NCI-H1436 treated with DMSO at 0.1 percent for 48 hours (cell line): ENCODE data around the gene ATP8B3.
"Not testable (repeated sequence)": the region's sequence is repeated elsewhere in the genome, so short reads cannot be mapped to it uniquely, and the experiment has no call there.

Experiments used
- DNase-seq: peaks from one replicate; lab custom pipeline; 2025; lab: John Stamatoyannopoulos, UW

ATP8B3 gene

GRCh38 chr19:1815605-1816529 is 3.8 kb upstream of the ATP8B3 start:
- no peak for DNase-seq

GRCh38 chr19:1814833-1815604 is 2.9 kb upstream of the ATP8B3 start:
- no peak for DNase-seq

GRCh38 chr19:1814391-1814790 is 2.3 kb upstream of the ATP8B3 start:
- no peak for DNase-seq

DNA sequence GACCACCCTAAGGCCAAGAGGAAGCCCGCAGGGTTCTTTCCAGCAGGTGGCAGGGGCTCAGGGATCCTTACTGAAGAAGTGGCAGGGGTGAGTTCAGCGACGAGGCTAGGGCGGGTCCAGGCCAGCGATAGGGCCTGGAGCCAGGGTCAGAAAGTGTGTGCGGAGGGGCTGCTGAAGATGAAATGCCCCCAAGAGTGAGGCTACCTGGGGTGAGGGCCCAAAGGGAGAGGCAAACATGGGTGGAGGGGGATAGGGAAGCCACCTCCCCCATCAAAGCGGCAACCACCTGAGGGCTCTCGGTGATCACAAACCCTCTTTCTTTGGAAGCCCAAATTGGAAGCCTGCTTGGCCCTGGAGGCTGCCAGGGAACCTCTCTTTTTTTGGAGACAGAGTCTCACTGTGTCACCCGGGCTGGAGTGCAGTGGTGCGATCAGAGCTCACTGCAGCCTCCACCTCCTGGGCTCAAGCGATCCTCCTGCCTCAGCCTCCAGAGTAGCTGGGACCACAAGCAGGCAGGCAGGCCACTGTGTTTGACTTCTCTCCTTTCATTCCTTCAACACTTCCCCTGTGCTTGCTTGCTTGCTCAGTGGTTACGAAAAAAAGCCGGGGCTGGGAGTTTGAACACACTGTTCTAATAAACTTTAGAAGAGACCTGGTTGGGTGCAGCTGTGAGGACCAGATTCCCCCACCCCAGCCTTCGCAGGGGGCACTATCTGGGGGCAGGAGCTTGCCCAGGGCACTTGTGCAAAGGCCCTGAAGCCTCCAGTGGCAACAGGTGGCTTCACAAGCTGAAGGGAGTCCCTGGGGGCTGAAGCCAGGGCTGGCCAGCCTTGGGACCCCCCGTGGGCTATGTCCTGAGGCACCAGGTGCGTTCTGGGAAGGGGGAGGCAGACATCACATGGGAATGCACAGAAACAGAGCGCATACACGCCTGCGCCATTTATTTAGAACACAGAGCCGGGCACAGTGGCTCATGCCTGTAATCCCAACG is 1.4 kb upstream of the ATP8B3 start:
- no peak for DNase-seq

- DNase-seq, result peak; percentile 70
These were observed 533 bp upstream of the ATP8B3 start for GRCh38 chr19:1812426-1813191.

GRCh38 chr19:1811472-1811894 is 593 bp downstream of the ATP8B3 start:
- no peak for DNase-seq

DNA sequence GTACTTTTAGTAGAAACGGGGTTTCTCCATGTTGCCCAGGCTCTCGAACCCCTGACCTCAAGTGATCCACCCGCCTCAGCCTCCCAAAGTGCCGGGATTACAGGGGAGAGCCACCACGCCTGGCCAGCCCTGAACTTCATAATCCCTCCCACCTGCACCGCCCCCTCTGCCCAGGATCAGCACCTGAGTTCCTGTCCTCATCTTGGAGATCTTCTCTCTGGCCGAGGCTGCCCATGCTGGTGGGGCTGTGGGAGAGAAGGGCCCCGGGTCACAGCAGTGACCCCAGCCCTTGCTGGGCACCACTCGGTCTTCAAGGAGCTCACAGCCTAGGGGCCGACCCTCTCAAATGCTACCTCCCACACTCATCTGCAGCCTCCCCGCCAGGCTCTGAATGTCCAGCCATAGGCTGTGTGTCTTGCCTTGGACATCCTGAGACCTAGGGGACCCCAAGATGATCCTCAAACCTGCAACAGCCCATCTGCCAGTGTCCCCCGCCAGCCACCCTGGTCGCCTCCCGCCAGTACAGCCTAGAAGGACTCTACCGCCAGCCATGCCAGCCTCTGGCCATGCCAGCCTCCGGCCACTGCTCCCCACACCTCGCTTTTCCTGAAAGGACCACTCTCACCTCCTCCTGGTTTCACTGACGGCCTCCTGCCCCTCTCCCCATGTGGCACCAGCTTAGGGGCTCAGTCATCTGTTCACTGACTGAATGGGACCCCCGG is 1.5 kb downstream of the ATP8B3 start:
- no peak for DNase-seq

- no peak for DNase-seq
These were observed 2.4 kb downstream of the ATP8B3 start for GRCh38 chr19:1809678-1810077.

GRCh38 chr19:1808395-1808731 is 3.7 kb downstream of the ATP8B3 start:
- no peak for DNase-seq

- no peak for DNase-seq
These were observed 4.2 kb downstream of the ATP8B3 start for GRCh38 chr19:1807695-1808394.

- no peak for DNase-seq
These were observed 4.9 kb downstream of the ATP8B3 start for GRCh38 chr19:1807030-1807694.

DNA sequence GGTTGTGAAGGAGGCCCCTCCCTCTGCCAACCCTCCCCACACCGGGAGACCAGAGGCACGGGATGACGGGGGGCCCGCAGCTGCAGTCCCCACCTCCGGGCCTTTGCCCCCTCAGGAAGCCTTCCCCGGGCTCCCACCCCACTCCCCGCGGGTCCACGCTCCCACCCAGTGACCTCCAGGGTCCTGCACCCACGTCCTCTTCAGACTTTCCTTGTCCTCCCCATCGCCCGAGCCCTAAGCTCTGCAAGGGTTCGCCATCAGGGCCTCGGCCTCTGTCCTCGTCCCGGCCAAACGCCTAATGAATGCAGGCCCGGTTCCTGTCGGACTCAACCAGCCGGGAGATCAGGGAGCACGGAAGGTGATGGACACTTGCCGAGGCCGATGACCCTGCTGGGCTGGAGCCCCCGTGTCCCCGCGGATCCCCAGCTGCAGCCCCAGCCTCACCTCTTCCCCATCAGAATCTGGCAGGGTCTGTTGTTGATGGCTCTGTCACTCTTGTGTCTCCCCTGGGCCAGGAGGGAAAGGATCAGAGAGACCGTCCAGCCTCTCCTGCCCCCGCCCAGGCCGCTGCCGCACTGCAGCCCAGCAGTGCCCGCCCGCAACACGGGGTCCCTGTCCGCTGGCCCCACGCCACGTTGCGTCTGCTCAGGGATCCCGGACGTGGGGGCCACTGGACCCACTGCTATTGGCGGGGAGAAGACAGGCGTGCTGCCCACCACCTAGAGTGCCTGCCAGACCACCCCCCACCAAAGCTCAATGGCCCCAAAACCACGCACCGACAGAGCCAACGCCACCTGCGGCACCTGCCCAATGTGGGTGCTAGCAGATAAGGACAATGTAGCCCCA is 5.7 kb downstream of the ATP8B3 start:
- DNase-seq, result no peak

DNA sequence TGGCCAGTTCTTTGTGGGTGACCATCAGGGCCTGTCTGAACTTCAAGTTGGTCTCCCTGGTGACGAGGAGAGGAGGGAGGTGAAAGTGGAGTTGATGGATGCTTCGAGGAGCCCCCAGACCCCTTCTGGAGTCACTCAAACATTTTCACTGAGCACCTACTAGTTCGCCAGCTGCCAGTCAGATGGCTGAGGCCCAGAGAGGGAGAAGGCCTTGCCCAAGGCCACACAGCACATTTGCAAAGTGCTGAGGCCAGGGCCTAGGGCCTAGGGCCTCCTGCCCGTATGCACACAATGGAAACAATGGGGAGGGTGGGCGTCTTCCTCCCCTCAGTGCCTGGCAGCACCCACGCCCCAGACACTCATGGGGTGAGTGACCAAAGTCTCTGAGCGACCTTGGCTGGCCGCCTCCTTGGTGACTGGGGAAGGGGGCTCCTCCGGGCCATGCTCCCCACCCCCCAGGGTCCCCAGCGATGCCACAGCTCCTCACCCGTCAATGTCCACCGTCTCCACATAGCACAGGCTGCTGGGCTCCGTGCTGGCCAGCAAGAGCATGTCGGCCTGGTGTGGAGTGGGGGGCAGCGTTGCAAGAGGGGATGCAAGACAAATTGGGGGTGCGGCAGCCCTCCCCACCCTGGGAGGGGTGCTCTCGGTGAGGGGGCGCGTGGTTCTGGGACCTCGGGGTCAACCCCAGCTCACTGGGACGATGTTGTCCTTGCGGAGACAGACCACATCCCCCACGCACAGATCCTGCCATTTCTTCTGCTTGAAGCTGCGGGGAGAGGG is 6.5 kb downstream of the ATP8B3 start:
- DNase-seq, result no peak

- DNase-seq, result no peak
These were observed 7.2 kb downstream of the ATP8B3 start for GRCh38 chr19:1804858-1805257.

DNA sequence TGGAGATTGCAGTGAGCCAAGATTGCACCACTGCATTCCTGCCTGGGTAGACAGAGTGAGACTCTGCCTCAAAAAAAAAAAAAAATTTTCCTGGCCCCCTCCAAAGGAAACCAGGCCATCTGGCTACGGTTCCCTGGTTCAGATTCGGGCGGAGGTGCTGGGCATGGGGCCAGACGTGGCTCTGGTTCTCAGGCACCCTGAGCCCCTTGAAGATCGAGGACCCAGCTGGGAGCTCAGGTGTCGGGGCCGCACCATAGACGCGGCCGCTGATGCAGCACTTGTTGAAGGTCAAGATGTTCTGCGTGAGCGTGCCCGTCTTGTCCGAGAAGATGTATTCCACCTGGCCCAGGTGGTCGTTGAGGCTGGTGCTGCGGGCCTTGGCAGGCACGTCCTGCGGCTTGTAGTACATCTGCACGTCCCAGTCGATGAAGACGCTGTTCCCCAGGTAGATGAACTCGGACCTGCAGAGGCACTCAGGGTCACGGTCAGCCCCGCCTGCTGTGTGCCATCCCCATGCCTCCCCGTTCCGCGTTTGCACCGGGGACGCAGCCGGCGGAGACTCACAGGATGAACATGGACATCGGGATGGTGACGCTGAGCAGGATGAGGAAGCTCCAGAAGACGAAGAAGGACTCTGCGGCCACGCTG is 12.3 kb downstream of the ATP8B3 start:
- no peak for DNase-seq

- not testable (repeated sequence) for DNase-seq
These were observed 14.8 kb downstream of the ATP8B3 start for GRCh38 chr19:1797313-1797712.
